HG02588 (cell line): ENCODE measurements around the gene SLC6A20.

ENCODE experiments used
- ATAC-seq: cut with Tn5 transposase; IDR thresholded peaks from one replicate; pipeline ENCODE4 v1.9.1; 2021; ENCODE audit warnings: mild to moderate bottlenecking, moderate library complexity; ENCODE audit not compliant: unreplicated experiment

Gene SLC6A20

GRCh38 chr3:45736707-45737106 is 59.6 kb downstream of the SLC6A20 start:
- ATAC-seq = no peak

DNA sequence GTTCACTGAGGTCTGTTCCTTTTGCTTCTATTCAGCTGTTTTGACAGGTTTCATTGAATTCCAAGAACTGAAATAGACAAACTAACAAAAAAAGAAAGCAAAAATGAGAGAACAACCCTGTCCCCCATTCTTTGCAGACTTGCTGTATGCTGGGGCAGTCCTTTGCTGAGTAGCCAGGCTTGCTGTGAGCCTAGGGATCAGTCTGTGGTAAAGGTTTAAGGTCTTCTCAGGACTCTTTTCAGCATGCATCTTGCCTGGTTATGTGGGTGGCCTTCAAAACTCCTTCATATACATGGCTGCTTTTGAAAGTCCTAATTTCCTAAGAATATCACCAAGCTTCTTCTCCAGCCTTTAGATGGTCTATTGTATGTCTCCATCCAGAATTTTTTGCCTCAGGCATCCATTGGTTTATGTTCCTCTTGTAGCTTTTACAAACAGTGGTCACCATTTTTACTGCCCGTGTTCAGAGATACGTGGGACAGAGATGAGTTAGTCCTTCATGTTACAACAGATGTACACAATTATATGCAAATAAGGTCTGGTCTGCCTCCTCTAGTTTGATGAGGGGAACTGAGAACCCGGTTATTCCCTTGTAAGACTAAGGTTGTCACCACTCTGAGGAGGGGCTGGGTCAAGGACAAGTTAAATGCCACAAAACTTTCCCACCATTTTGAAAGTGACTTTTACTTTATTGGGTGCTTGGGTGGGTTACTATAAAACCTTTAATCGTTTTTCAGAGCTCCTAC is 65.8 kb downstream of the SLC6A20 start:
- no peak for ATAC-seq

DNA sequence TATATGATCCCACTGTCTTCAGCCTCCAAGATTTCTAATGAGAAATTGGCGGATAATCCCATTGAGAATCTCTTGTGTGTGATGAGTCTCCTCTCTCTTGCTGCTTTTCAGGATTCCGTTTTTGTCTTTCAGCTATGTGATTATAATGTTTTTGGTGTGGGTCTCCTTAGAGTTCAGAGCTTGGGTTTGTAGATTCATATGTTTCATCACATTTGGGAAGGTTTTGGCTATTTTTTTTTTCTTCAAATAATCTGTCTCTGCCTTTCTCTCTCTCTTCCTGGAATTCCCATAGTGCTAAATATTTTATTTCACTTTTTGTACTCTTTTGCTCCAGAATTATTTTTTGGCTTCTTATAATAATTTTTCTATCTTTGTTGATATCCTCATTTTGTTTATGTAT is 66.7 kb downstream of the SLC6A20 start:
- no peak for ATAC-seq

DNA sequence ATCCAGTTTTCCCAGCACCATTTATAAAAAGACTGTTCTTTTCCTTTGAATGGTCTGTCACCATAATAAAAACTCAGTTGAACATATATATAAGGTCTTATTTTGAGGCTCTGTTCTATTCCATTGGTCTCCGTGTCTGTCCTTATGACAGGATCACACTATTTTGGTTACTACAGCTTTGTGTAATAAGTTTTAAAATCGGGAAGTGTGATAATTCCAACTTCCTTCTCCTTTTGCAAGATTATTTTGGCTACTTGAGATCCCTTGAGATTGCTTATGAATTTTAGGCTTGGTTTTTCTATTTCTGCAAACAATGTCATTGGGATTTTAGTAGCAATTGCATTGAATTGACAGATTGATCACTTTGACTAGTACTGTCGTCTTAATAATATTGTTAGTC is 71.4 kb downstream of the SLC6A20 start:
- no peak for ATAC-seq

DNA sequence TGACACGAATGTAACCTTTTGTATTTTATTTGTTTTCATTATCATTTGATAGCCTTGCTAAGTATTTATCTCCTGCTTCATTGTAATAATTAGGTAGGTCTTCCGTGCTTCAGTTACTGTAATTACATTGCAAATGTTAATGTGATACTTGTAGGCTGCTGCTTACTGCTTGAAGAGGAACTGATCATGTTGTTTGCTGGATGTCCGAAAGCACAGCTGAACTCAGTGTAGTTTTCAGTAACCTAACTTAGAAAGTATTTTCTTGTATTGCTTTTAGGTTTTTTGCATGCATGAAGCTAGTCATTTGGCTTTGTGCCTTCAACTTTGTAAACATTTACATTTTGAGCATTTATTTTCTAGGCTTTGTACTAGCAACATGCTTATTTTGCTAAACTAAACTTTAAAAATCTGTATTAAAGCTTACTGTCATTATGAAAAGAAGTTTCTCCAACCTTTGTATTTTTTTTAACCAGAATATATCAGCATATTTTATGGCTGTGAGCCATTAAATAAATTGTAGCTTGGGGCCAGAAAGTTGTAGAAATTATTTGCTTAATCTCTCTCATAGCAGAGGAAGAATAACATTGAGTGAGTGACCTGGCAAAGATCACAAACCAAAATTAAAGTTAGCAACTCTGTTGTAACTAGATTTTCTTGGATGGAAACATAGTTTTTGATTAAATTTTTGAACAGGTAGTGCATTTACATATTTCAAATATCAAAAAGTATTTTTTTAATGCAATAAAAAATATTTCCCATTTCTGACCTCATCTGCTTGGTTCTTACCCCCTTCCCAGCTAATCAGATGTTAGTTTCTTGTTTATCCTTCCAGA is 76.5 kb downstream of the SLC6A20 start:
- no peak for ATAC-seq

DNA sequence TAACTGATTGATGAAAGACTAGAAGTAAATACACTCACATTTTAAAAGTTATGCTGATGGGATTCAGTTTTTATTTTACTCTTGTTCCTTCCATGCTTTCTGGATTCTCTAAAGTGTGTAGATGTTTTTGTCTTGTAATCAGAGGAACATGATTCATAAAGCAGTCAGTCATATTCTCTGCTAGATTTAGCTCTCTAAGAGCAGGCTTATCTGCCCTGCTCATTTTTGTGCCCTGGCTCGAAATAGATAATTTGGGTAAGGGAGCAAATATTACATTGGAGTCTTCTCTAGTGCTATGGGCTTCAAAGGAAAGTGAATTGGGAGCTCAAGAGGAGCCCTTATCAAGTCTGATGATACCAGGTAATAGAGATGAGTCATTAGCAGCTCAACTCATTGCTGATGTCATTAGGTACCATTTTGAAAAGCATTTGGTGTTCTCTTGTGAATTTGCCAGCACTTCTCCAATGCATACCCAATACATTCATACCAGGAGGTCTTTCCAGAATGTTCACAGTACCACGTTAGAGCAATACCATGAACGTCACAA is 79.5 kb downstream of the SLC6A20 start:
- ATAC-seq = no peak

- no peak for ATAC-seq
These were observed 80.4 kb downstream of the SLC6A20 start for GRCh38 chr3:45715945-45716344.

- ATAC-seq = no peak
These were observed 83.8 kb downstream of the SLC6A20 start for GRCh38 chr3:45712434-45713110.

DNA sequence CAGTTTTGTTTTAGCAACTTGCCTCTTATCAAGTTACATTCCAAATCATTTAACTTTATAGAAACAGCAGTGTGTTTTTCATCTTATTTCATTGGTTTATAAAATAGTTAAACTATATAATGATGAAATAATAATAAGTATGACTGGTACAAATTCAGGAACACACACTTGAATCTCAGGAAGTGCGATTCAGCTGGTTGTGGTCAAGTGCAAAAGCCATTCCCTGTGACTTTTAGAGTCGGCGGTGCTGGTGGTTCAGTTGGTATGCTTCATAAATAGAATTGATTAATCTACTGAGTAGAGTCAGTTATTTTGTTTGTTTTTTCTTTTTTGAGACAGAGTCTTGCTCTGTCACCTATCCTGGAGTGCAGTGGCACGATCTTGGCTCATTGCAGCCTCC is 84.4 kb downstream of the SLC6A20 start:
- no peak for ATAC-seq

DNA sequence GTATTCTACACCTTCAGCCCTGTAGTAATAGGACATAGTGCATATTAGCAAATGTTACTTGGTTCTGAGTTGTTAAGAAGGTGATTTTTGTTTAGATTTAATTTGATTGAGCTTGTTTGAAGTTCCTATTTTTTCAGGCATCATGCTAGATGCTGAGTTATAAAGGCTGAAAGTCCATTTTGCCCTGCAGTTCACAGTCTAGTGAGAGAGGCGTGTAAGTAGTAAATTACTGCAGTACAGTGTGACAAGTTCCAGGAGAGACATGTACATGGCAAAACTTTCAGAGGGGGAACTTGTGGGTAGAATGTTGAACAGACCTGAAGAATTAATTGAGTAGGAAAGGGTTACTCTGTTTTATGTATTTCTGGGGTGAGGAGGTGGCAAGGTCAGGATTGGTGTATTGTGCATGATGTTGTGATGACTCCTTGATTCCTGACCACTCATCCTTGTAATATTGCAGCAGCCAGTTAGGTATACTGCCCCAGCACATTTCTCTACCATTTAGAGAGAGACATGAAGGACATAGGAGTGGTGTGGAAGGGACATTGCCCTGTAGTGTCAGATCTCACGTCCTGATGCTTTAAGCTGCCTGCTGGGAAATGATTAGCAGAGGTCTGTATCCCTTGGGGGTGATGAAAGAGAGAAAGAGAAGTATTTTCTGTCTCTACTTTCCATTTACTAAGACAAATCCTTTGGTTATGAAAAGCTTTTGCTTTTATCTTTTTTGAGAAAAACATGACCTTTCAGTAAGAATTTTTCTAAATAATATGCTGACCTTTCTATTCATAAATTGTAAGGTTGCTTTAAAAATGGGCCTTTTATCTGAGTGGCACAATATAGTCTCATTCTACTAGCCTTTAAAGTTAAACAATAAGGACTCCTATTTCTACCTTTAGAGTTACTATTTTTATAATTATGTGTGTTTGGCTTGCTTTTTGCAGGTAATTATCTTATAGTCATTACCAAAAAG is 90.2 kb downstream of the SLC6A20 start:
- ATAC-seq = no peak
